OCI-LY3 (cell line): Measurements from ENCODE around the gene ERF.

Source experiments
- H2AFZ ChIP-seq: fragments of 200-600, 300-600 bp; shearing (Covaris generic); 2 replicates; pipeline ENCODE4 v1.6.0; 2014; ENCODE audit warnings: antibody characterized with exemption, low read depth, low read length
- H3K27ac ChIP-seq: fragments of 200-600, 300-600 bp; sonication (generic); 2 replicates; pipeline ENCODE4 v1.5.1; 2014; ENCODE audit warnings: mild to moderate bottlenecking, low read length, moderate library complexity, mixed read lengths
- H3K27me3 ChIP-seq: fragments of 200-600, 300-600 bp; sonication (generic); 2 replicates; pipeline ENCODE4 v1.6.1; 2014; ENCODE audit warnings: low read depth, low read length, mixed read lengths
- H3K36me3 ChIP-seq: fragments of 200-600, 300-600 bp; sonication (generic); replicated peaks from 2 replicates; pipeline ENCODE3; 2014; ENCODE audit warnings: low read depth, low read length, mixed read lengths
- H3K4me1 ChIP-seq: fragments of 300-600, 200-600 bp; sonication (generic); 2 replicates; pipeline ENCODE4 v1.6.1; 2014; ENCODE audit warnings: low read length, mixed read lengths
- H3K4me2 ChIP-seq: fragments of 200-600, 300-600 bp; sonication (generic); 2 replicates; pipeline ENCODE4 v1.6.1; 2014; ENCODE audit warnings: low read length, mixed read lengths
- H3K4me3 ChIP-seq: fragments of 300-600, 200-600 bp; sonication (generic); 2 replicates; pipeline ENCODE4 v1.5.1; 2014; ENCODE audit warnings: antibody characterized with exemption, mild to moderate bottlenecking, low read length, moderate library complexity
- H3K79me2 ChIP-seq: fragments of 300-600, 200-600 bp; shearing (Covaris generic); 2 replicates; pipeline ENCODE4 v1.6.1; 2014; ENCODE audit warnings: mild to moderate bottlenecking, low read length, mixed read lengths
- H3K9ac ChIP-seq: fragments of 300-600, 200-600 bp; shearing (Covaris generic); 2 replicates; pipeline ENCODE4 v1.6.0; 2014; ENCODE audit warnings: mild to moderate bottlenecking, low read length, moderate library complexity
- H3K9me3 ChIP-seq: fragments of 200-600, 300-600 bp; shearing (Covaris generic); 2 replicates; pipeline ENCODE4 v1.6.1; 2014; ENCODE audit warnings: low read length, mixed read lengths; ENCODE audit not compliant: insufficient read depth
- H4K20me1 ChIP-seq: fragments of 200-600, 300-600 bp; sonication (generic); 2 replicates; pipeline ENCODE4 v1.6.1; 2016; ENCODE audit warnings: low read length, mixed read lengths; ENCODE audit not compliant: insufficient read depth
- EZH2phosphoT487 ChIP-seq: fragments of 200-600 bp; shearing (Covaris generic); IDR thresholded peaks from 2 replicates; pipeline ENCODE4 v1.6.1; 2018; ENCODE audit warnings: antibody characterized with exemption, mixed run types, low read depth
- TF ChIP-seq, protein P1 (sequence below): fragments of 200-600, 300-600 bp; sonication (generic); IDR thresholded peaks from 2 replicates; pipeline ENCODE4 v1.5.1; 2014; ENCODE audit warnings: antibody characterized with exemption, low read length, low read depth

The ERF gene

DNA sequence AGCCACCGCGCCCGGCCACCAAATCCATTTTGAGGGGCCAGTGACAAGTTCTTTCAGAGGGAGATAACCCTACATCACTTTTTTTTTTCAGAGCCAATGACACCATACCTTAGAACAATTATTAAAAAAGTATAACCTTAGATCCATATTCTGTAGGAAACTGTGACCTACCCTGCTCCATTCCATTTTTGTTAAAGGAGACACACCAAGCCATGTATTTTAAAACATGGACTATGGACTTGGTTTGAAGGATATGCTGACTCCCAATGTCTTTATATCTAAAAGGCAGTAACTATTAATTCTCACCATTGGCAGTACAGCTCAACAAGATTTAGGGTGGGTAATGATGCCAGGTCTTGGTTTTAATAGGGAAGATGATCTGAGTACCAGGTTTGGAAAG lies 13.6 kb downstream of the ERF start:
- peak overlapping the region; percentile 86 for H3K9ac ChIP-seq

DNA sequence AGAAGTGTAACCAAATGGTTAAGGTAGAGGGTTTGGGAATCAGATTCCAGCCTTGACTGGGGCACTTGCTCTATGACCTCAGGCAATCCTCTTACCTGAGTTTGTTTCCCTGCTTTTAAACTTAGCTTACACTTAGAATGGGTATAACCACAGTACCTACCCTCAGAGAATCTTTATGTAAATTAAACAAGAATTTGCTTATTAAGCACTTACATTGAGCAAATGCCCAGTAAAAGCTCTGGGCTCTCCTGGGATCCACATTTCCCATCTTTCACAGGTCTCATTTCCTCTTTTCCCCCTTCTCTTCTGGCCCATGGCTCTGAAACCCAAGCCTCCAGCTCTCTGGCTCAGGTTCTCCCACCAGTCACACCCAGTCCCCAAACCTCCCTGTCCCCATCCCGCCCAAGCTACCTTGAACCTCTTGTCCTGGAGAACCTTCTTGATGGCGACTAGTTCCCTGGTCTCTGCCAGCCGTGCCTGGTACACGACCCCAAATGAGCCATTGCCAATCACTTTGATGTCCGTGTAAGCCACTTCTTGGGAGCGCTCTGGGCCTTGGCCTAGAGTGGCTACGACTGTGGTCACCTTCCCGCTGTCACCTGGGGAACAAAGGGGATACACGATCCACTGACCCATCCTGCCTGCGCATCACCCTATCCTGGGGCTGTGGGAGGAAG lies 15.2 kb downstream of the ERF start:
- H3K4me3 ChIP-seq: no peak overlapping the region
- peaks cover 33% of the 10 kb centered on the region for H3K36me3 ChIP-seq
- no peaks in the 10 kb centered on the region for H3K9me3 ChIP-seq
- H3K4me2 ChIP-seq: no peak overlapping the region
- H3K9ac ChIP-seq: no peak overlapping the region
- TF ChIP-seq, protein P1, sequence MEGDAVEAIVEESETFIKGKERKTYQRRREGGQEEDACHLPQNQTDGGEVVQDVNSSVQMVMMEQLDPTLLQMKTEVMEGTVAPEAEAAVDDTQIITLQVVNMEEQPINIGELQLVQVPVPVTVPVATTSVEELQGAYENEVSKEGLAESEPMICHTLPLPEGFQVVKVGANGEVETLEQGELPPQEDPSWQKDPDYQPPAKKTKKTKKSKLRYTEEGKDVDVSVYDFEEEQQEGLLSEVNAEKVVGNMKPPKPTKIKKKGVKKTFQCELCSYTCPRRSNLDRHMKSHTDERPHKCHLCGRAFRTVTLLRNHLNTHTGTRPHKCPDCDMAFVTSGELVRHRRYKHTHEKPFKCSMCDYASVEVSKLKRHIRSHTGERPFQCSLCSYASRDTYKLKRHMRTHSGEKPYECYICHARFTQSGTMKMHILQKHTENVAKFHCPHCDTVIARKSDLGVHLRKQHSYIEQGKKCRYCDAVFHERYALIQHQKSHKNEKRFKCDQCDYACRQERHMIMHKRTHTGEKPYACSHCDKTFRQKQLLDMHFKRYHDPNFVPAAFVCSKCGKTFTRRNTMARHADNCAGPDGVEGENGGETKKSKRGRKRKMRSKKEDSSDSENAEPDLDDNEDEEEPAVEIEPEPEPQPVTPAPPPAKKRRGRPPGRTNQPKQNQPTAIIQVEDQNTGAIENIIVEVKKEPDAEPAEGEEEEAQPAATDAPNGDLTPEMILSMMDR: no peak
- no peak for TF ChIP-seq EZH2phosphoT487
- peaks cover 43% of the 10 kb centered on the region for H3K79me2 ChIP-seq
- H4K20me1 ChIP-seq: no peaks in the 10 kb centered on the region
- no peak overlapping the region for H2AFZ ChIP-seq
- no peak overlapping the region for H3K27ac ChIP-seq
- H3K4me1 ChIP-seq: peaks cover 12% of the 10 kb centered on the region
- no peaks in the 10 kb centered on the region for H3K27me3 ChIP-seq

More for the DNA sequence above, 13.6 kb downstream of the ERF start:
- Histone ChIP-seq H4K20me1 (no peaks in the 10 kb centered on the region), H3K27me3 (no peaks in the 10 kb centered on the region), H3K4me2 (peak overlapping the region; percentile 85), H3K27ac (no peak overlapping the region; the same call in 1 of the 2 replicates), H2AFZ (no peak overlapping the region), H3K4me3 (peak overlapping the region; percentile 82), H3K79me2 (peaks cover 43% of the 10 kb centered on the region), H3K36me3 (peaks cover 18% of the 10 kb centered on the region), H3K9me3 (no peaks in the 10 kb centered on the region), H3K4me1 (peaks cover 19% of the 10 kb centered on the region)
- TF ChIP-seq, protein P1: no peak
- TF ChIP-seq EZH2phosphoT487: no peak

DNA sequence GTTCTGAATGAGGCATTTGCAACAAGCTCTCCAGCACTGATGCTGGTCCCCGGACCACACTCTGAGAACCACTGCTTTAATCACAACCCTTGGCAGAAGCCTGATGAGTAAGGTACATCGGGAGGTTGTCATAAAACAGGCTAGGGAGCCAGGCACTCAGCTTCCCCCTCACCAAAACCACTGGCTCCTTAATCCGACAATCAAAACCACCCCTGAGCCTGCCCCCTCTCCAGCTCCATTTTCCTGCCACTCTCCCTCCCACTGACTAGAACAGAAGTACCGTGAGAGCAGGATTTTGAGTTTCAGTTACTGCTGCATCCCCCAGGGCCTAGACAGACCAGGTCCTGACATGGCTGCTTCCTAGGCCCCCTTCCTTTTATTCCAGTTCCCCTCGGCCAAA lies 19.7 kb downstream of the ERF start:
- H3K79me2 ChIP-seq: peaks cover 22% of the 10 kb centered on the region
- no peak overlapping the region for H3K4me2 ChIP-seq
- peaks cover 67% of the 10 kb centered on the region for H3K36me3 ChIP-seq
- no peak overlapping the region for H3K4me3 ChIP-seq
- H3K9ac ChIP-seq: no peak overlapping the region
- no peak overlapping the region for H2AFZ ChIP-seq
- no peaks in the 10 kb centered on the region; the same call in 1 of the 2 replicates for H4K20me1 ChIP-seq
- no peak overlapping the region for H3K27ac ChIP-seq
- no peaks in the 10 kb centered on the region for H3K27me3 ChIP-seq
- H3K4me1 ChIP-seq: no peaks in the 10 kb centered on the region
- no peak for TF ChIP-seq EZH2phosphoT487
- TF ChIP-seq, protein P1: no peak
- no peaks in the 10 kb centered on the region for H3K9me3 ChIP-seq

DNA sequence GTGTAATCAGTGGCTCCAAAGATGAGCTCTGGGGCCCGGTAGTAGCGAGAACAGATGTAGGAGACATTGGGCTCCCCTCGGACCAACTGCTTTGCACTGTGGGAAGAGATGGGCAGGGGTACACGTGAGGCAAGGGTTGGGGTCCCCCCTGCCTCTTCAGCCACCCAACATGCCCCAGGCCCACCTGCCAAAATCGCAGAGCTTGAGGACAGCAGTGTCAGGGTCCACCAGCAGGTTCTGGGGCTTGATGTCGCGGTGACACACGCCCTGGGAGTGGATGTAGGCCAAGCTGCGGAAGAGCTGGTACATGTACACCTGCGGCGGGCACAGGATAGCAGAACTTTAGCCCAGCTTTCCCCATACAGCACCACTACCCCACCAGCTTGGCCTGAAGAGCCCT lies 20.6 kb downstream of the ERF start:
- Histone ChIP-seq H3K36me3 (peaks cover 70% of the 10 kb centered on the region), H3K27ac (no peak overlapping the region), H4K20me1 (peaks cover 5% of the 10 kb centered on the region; the same call in 1 of the 2 replicates), H3K9me3 (no peaks in the 10 kb centered on the region), H3K4me1 (no peaks in the 10 kb centered on the region), H2AFZ (no peak overlapping the region), H3K9ac (no peak overlapping the region), H3K27me3 (no peaks in the 10 kb centered on the region), H3K4me2 (no peak overlapping the region), H3K4me3 (no peak overlapping the region), H3K79me2 (peaks cover 22% of the 10 kb centered on the region)
- no peak for TF ChIP-seq EZH2phosphoT487
- TF ChIP-seq, protein P1: no peak
